HG03460 (cell line): ENCODE results near the gene TTLL12.

ENCODE experiments used
- ATAC-seq: cut with Tn5 transposase; IDR thresholded peaks from one replicate; pipeline ENCODE4 v1.9.1; 2021; ENCODE audit not compliant: unreplicated experiment

The TTLL12 gene

DNA sequence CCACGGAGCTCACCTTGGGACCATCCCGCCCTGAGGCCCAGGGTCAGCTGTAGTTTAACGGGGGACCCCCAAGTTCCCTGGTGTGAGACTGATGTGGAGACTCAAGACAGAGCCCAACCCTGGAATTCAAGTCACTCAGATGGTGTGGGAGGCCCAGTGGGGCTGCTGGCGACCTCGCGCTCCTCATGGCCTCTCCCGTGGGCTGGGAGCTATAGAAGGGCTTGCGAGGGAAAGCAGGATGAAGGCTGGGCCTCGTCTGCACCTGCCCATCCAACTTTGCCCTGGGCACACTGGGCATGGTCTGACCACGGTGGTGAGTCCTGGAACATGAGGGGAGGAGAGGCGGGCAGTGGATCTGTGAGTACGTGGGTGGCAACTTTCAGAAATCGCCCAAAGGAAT, 13.6 kb upstream of the TTLL12 start:
- no peak for ATAC-seq

- no peak for ATAC-seq
Observed at GRCh38 chr22:43200031-43200430, 13.1 kb upstream of the TTLL12 start.

- no peak for ATAC-seq
Observed at GRCh38 chr22:43199541-43199940, 12.6 kb upstream of the TTLL12 start.

- no peak for ATAC-seq
Observed at GRCh38 chr22:43198936-43199335, 12.0 kb upstream of the TTLL12 start.

GRCh38 chr22:43198126-43198525, 11.2 kb upstream of the TTLL12 start:
- ATAC-seq: no peak

DNA sequence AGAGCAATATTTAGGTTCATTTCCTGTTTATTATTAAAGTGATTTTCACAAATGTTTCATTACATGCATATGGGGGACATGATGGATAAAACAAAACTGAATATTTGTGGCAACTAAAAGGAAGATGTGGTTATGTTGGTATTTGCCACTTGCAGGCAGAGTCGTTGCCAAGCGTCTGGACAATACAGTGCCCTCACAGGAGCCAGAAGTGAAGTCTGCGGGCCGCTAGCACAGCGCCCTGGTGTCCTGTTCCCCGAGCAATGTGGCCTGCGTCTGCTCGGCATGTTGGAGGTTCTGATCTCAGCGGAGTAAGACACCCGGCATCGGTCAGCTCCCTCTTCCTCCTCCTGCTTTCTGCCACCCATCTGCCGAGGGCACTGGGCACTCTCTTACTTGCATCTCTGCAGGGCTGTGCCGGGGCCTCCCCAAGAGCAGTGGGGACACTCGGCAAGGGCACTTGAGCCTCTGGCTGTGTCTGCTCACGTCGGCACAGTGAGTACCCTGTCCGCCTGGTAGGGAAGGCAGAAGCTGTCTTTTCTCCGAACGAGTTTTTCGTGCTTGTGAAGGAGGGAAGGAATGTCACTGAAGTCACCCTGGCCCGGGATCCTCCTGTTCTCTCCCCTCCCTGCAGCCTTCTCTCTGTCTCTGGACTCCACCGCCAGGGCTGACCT, 10.5 kb upstream of the TTLL12 start:
- no peak for ATAC-seq

DNA sequence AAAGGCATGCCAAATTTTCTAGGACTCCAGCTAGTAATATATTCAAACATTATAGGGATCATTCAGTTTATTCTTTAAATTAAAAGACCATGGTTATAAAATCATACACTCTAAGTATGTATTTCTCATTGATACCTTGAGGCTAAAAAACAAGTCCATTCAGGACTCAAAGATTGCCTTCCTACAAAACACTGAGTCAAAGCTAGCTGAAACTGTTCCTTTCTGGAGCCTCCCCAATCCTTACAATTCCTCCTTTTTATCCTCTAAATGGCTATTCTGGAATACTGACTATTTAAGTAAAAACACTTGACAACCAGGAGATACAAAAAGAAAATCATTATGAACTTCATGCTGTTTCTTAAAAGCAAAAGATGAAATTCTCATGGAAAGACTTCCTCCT, 4.9 kb upstream of the TTLL12 start:
- no peak for ATAC-seq

DNA sequence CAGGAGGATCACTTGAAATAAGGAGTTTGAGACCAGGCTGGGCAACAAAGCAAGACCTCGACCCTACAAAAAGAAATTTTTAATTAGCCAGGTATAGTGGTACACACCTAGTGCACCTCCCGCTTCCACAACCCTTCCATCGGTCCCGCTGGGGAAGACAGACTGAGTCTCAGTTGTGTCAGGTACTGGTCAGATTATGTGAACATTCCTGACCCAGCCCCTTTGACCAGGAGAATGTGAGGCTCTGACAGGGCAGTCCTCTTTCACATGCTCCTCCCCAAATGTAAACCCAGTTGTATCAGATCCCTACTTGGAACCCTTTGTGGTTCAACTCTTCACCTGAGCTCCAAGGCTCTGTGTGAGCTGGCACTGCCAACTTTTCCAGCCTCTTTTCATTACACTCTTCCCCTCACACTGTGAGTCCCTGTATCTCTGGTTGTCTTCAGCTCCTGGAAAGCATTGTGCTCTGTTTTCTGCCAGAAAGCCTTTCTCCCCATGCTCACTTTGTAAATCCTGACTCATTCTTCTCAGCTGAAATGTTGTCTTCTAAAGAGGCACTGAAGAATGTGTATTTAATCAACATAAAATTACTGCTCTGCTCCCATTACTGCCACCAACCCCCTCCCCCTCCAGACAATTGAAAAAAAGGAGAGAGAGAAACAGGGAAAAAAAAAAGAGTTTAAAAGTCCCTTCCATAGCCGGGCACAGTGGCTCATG, 2.1 kb upstream of the TTLL12 start:
- ATAC-seq: no peak

DNA sequence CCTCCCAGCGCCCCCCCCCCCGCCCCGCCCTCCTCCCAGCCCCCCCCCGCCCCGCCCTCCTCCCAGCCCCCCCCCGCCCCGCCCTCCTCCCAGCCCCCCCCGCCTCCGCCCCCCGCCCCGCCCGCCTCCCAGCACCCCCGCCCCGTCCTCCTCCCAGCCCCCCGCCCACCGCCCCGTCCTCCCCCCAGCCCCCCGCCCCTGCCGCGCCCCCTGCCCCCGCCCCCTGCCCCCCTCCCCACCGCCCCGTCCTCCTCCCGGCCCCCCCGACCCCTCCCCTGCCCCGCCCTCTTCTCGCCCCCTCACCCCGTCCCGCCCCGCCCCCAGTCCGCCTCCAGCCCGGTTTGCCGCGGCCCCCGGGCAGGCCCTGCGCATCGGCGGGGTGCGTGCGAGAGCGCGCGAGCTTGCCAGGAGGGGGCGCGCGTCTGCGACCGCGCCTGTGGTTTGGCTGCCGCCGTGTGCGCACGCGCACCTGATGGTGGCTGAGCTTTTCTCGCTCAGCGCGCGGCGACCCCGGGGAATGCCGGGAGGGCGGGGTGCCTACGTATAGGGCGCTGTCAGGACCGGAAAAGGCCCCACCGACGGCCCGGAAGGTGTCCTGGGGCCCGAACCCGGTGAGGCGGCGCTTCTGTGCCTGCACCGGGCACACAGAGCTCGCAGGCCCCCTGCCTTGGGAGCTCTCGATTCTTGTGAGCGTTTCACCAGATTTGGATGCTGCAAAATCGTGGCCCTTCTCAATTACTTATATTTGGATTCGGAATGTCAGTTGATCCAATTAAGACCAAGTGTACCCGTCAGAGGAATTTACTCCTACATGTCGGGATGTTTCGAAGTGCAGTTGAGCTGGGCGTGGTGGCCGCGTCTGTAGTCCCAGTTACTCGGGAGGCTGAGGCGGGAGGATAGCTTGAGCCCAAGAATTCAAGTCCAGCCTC, 501 bp upstream of the TTLL12 start:
- ATAC-seq: peak; percentile 80

DNA sequence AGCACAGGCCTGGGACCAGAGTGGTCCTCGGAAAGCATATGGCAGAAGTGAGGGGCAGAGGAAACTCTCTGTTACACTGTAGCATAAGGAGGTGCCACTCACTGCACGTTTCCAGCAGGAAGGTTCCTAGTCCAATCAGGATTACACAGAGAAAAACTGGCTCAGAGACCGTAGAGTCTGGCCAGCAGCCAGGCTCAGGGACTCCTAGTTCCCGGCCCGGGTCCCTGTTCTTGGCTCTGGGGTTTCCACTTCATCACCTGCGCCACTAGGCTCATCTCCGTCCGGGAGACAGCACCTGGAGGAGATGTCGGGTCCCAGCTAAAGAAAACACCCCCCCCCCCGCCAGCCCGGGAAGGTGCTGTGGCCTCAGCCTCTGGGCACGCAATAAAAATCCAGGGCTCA, 1.1 kb downstream of the TTLL12 start:
- no peak for ATAC-seq

DNA sequence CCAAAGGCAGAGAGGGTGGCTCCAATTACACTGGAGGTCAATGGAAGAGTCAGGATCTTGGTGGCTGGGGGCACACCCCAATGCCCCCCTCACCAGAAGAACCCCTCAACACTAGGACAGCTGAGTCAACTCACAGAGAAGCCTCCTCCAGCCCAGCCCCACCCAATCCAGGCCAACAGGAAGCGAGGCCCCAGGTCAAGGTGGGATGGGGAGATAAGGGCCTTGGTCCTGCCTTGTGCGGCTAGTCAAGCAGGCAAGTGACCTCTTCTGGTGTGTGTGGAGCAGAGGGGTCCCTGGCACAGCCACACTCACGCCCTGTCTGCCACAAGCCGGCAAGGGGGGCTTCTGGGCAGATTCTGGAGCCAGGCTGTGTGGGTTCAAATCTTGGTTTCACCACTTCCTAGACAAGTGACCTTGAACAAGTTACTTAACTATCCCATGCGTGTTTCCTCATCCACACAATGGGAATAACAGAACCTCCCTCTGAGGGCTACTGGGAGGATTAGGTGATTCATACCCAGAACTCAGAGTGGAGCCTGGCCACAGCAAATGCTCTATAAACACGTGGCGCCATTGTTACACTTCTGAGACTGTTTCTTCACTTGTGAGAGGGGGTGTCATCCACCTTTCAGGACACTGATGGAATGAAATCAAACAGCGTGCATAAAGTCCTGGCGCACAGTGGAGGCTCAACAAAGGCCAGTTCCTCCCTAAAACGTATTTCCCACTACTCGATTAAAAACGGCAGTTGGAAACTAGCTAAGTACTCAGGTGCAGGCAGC, 3.2 kb downstream of the TTLL12 start:
- ATAC-seq: no peak

DNA sequence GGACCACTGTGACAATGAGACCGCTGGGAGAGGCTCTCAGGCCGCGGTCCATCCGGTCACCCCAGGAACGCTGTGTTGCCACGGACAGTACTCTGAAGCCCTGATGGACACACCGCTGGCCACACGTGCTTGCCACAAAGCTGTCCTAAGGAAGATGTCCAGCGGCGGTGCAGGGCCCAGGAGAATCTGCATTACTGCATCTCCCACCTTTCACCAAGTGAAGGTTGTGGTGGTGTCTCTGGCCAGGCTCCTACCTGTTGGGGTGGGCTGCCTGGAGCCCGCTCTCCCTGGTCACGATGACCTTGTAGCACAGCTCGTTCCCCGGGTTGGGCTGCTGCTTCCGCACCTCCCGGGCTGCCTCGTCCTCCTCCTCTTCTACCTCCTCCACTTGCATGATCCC, 4.2 kb downstream of the TTLL12 start:
- ATAC-seq: no peak

DNA sequence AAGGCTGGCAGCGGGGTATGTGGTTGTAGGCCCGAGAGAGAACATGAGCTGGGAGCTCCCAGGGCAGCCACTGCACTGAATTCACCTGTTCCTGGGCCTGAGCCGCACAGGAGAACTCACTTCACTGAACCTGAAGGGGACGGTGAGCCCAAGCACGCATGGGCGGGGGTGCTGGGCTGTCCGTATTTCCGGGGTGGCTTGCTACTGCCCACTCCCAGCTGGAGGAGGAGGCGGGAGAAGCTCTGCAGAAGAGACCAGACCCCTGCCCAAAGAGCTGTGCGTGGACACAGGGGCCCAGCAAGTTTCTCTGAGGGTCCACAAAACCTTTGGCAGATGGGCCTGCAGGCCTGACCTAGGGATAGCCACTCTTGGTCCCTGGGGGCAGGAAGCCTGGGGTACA, 4.8 kb downstream of the TTLL12 start:
- ATAC-seq: no peak

DNA sequence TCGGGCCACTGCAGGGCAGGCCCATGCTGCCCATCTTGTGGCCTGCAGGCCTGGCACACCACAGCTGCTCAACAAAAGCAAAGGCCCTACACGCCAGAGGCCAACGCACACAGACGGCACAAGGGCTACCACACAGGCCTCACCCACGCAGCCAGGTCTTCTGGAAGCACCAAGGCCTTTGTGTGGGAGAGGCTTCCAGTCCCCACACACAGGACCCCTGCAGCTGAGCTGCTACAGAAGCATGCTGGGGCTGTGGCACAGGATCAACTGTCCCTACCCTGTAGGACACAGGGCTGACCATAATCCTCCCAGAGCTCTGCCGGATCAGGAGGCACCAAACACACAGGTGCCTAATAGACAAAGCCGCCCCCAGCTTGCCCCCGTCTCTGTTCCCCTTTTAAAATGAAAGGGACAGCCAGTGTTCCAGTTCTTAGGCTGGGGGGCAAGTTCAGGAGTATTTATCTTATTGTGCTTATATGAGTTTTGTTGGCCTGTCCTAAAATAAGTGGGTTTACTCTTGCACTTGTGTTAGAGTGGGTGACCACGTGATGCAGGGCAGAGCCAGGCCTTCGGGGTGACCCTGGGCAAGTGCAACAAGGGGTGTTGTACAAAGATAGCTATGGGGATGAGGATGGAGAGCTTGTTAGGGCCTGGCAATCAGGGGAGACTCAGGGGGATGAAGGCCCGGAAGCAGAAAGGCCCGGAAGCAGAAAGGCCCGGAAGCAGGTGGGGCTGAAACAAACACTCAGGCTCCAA, 5.4 kb downstream of the TTLL12 start:
- no peak for ATAC-seq

DNA sequence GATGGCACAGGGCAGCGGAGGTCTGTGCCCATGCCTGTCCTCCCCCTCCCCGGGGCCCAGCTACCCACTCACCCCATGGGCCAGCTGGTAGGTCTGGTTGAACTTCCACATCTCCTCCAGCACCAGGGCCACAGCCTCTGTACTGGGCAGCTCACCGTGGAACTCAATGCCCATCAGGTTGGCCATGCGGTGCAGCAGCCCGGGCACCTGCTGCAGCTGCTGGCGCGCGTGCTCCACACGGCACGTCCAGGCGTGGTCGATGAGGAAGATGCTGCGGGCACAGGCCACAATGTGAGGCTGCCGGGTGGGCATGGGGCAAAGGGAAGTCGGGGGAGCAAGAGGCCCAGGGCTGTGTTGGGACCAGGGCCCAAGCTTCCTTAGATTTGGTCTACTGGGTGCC, 6.3 kb downstream of the TTLL12 start:
- ATAC-seq: no peak

- no peak for ATAC-seq
Observed at GRCh38 chr22:43179911-43180195, 7.1 kb downstream of the TTLL12 start.

DNA sequence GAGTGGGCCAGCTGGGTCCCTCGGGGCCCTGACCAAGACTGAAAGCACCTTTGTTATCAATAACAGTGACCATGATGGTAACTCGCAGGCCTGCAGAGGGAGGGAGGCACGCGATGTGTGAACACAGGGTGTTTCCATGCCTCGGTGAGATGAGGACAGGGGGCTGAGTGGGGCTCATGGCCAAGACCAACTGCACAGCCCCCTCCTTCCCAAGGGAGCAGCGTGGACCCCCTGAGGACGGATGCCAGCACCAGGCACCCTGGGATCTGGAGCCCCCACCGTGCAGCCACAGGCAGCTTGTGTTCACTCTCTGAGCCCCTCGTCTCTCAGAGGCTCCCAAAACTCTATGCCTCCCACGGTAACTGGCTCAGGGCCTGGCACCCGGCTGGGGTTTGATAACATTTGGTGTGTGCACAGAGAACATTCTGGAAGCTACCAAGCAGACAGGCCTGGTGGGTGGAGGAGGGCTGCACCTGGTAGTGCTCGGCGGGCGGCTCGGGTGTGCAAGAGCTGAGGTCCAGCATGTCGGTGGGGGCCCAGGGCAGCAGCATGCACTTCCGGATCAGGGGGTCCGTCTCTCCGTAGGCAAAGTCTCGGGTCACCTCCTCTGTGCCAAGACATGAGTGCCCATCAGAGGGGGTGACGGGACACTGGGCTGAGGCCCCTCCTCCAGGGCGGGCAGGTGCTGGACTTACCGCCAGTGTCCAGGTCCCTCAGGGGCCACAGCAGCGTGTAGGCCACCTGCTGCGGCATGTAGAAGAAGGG, 7.6 kb downstream of the TTLL12 start:
- no peak for ATAC-seq

DNA sequence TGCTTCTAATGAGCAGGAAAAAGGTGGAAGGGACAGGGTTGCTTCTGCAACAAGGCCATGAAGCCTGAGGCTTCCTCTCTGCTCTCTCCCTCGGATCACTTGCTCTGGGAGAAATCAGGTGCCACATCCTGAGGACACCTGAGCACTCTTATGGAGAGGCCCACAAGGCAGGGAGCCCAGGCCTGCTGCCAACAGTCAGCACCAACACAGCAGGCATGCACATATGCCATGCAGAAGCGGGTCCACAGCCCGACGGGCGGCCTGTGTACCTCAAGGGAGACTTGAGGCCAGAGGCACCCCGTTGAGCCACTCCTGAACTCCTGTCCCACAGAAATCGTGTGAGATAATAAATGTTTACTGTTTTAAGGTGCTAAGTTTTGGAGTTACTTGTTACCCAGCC, 9.5 kb downstream of the TTLL12 start:
- no peak for ATAC-seq

GRCh38 chr22:43176090-43176489, 10.8 kb downstream of the TTLL12 start:
- ATAC-seq: no peak
